NCI-H128 (cell line): ENCODE measurements around the gene SMIM35.
"Not testable (repeated sequence)": the region's sequence is repeated elsewhere in the genome, so short reads cannot be mapped to it uniquely, and the experiment has no call there.

ENCODE experiments used
- DNase-seq: peaks from one replicate; lab custom pipeline; 2025; ENCODE audit not compliant: unreplicated experiment; lab: John Stamatoyannopoulos, UW

The SMIM35 gene

GRCh38 chr11:118045191-118045590 lies 41.6 kb downstream of the SMIM35 start:
- no peak for DNase-seq

GRCh38 chr11:118042796-118043195 lies 44.0 kb downstream of the SMIM35 start:
- no peak for DNase-seq

- DNase-seq: no peak
These were observed 44.6 kb downstream of the SMIM35 start for GRCh38 chr11:118042141-118042540.

GRCh38 chr11:118033443-118033842 lies 53.3 kb downstream of the SMIM35 start:
- no peak for DNase-seq

- no peak for DNase-seq
These were observed 58.1 kb downstream of the SMIM35 start for GRCh38 chr11:118028626-118029025.

- no peak for DNase-seq
These were observed 59.1 kb downstream of the SMIM35 start for GRCh38 chr11:118027694-118028093.

GRCh38 chr11:118021146-118021545 lies 65.6 kb downstream of the SMIM35 start:
- DNase-seq: no peak

- DNase-seq: no peak
These were observed 68.4 kb downstream of the SMIM35 start for GRCh38 chr11:118018401-118018800.

- no peak for DNase-seq
These were observed 69.0 kb downstream of the SMIM35 start for GRCh38 chr11:118017631-118018315.

- no peak for DNase-seq
These were observed 69.7 kb downstream of the SMIM35 start for GRCh38 chr11:118017111-118017510.

GRCh38 chr11:118016104-118016503 lies 70.7 kb downstream of the SMIM35 start:
- DNase-seq: no peak

- DNase-seq: no peak
These were observed 71.3 kb downstream of the SMIM35 start for GRCh38 chr11:118015385-118015841.

- no peak for DNase-seq
These were observed 72.7 kb downstream of the SMIM35 start for GRCh38 chr11:118014022-118014421.

- no peak for DNase-seq
These were observed 74.6 kb downstream of the SMIM35 start for GRCh38 chr11:118012083-118012669.

GRCh38 chr11:118010738-118011461 lies 75.9 kb downstream of the SMIM35 start:
- DNase-seq: no peak

- no peak for DNase-seq
These were observed 76.7 kb downstream of the SMIM35 start for GRCh38 chr11:118009864-118010737.

- no peak for DNase-seq
These were observed 78.4 kb downstream of the SMIM35 start for GRCh38 chr11:118008271-118008911.

GRCh38 chr11:118007563-118008270 lies 79.0 kb downstream of the SMIM35 start:
- not testable (repeated sequence) for DNase-seq

- DNase-seq: no peak
These were observed 79.7 kb downstream of the SMIM35 start for GRCh38 chr11:118007040-118007439.

- DNase-seq: no peak
These were observed 80.6 kb downstream of the SMIM35 start for GRCh38 chr11:118006153-118006534.
